Right atrium auricular region (tissue), 2 donors: ENCODE data around the gene ESR2. TPM values are rescaled to one million over a fixed set of nuclear protein-coding genes. Genes with fewer than 3 reads are reported as not detected.

Experiments
- DNase-seq: peaks from one replicate; pipeline ENCODE4 v3.0.0-alpha.2; 2019; ENCODE audit warnings: low spot score
- H3K27ac ChIP-seq, 2 donors: fragments of 200-600 bp; sonication (generic); 1 replicate in 1 of 2; 2 replicates in 1 of 2; pipeline ENCODE4 v1.5.1; 2016 to 2019
- H3K27me3 ChIP-seq, 2 donors: fragments of 200-600 bp; sonication (generic); one replicate each; pipeline versions ENCODE4 v1.5.1 to v1.6.0; 2017 to 2019
- H3K36me3 ChIP-seq: fragments of 200-600 bp; sonication (generic); one replicate; pipeline ENCODE4 v1.5.1; 2016
- H3K4me1 ChIP-seq, 2 donors: fragments of 200-600 bp; sonication (generic); one replicate each; pipeline versions ENCODE4 v1.5.1 to v1.6.0; 2017 to 2019
- H3K4me3 ChIP-seq, 2 donors: fragments of 200-600 bp; sonication (generic); 1 replicate in 1 of 2; 2 replicates in 1 of 2; pipeline ENCODE4 v1.5.1; 2017 to 2019; ENCODE audit warnings: mild to moderate bottlenecking in 1 of 2, moderate library complexity in 1 of 2
- H3K9me3 ChIP-seq, 2 donors: fragments of 200-600 bp; sonication (generic); one replicate each; pipeline ENCODE4 v1.5.1; 2019
- total RNA-seq, 2 donors: library from RNA; depleted of rRNA; stranded (reverse); fragments of >200 nt; gene quantifications; one replicate each; pipeline ENCODE4 v1.1.0, GENCODE V29; 2016
- TF ChIP-seq, protein P1 (sequence below), 2 donors: fragments of 200-600 bp; sonication (generic); IDR thresholded peaks; one replicate each; pipeline ENCODE4 v1.5.1; 2019; ENCODE audit warnings: antibody characterized with exemption in 2 of 2

Gene ESR2
- total RNA-seq, 2 donors from 2014 or later: 0.20 to 0.30 TPM

DNA sequence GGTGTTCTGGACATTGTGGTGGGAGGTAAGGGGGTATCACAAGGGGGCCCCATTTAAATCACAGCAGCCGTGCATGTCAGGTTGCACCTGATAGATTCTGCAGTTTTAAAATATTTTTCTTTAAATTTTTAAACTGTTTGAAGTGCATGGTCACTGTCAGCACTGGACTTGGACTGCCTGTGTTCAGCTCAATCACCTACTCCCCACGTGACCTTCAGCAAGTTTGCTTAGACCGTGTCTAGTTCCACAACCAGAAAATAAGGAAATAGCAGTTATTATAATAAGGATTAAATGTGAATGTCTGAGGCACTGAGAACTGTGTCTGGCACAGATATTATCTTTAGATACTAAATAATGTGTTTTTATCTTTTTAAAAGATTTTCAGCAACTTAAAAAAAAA is 64.7 kb downstream of the ESR2 start:
- H3K9me3 ChIP-seq: no peaks in the 10 kb centered on the region
- no peaks in the 10 kb centered on the region for H3K4me1 ChIP-seq
- no peaks in the 10 kb centered on the region for H3K27me3 ChIP-seq
- peaks cover 53% of the 10 kb centered on the region for H3K36me3 ChIP-seq
- H3K4me3 ChIP-seq: no peak overlapping the region
- no peak for DNase-seq
- no peak overlapping the region for H3K27ac ChIP-seq
- TF ChIP-seq, protein P1, sequence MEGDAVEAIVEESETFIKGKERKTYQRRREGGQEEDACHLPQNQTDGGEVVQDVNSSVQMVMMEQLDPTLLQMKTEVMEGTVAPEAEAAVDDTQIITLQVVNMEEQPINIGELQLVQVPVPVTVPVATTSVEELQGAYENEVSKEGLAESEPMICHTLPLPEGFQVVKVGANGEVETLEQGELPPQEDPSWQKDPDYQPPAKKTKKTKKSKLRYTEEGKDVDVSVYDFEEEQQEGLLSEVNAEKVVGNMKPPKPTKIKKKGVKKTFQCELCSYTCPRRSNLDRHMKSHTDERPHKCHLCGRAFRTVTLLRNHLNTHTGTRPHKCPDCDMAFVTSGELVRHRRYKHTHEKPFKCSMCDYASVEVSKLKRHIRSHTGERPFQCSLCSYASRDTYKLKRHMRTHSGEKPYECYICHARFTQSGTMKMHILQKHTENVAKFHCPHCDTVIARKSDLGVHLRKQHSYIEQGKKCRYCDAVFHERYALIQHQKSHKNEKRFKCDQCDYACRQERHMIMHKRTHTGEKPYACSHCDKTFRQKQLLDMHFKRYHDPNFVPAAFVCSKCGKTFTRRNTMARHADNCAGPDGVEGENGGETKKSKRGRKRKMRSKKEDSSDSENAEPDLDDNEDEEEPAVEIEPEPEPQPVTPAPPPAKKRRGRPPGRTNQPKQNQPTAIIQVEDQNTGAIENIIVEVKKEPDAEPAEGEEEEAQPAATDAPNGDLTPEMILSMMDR (IDR thresholded peaks at IDR 0.05): no peak

DNA sequence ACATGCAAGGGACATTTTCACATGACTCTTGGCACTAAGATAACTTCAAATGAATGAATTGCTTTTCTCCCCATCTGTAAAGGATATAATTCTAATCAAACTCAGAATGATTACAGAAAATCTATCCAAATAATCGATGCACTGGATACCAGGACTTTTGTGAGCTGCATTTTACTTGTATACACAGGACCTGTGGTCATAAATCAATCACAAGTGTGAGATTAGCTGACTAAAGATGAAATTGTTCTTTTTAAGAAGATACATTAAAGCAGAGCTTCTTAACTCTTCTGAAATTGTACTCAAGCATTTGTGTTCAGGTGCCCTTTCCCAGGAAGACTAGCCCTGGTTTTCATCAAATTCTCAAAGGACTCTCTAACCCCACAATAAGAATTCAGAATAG is 66.3 kb downstream of the ESR2 start:
- no peaks in the 10 kb centered on the region for H3K27me3 ChIP-seq
- no peak overlapping the region for H3K4me3 ChIP-seq
- DNase-seq: no peak
- H3K4me1 ChIP-seq: no peaks in the 10 kb centered on the region
- H3K27ac ChIP-seq: no peak overlapping the region
- TF ChIP-seq, protein P1 (IDR thresholded peaks at IDR 0.05): no peak
- H3K9me3 ChIP-seq: no peaks in the 10 kb centered on the region
- H3K36me3 ChIP-seq: peaks cover 70% of the 10 kb centered on the region

DNA sequence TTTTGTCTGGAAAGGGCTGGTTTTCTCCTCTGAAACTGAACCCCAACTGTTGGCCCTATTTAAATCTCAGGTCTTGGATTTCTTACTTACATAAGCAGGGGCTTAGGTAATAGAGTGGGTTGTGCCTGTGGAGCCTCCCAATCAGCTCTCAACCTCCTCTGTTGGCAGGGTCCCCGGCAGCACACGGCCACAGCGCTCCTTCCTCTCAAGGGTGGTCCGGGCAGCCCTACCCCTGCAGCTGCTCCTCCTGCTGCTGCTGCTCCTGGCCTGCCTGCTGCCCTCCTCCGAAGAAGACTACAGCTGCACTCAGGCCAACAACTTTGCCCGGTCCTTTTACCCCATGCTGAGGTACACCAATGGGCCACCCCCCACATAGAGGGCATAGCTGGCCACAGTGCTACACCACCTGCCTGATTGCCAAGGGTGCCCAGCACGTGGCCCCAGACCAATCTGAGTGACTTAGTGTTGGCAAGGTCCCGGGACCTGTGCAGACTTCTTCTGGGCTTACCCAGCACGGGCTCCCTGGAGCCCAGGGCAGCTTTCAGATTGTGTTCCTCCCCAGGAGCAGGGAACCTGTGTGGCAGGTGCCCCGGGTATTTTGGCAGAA is 68.9 kb downstream of the ESR2 start:
- no peak for DNase-seq
- Histone ChIP-seq H3K4me1 (peaks cover 0 to 12% of the 10 kb centered on the region in 2 donors), H3K9me3 (no peaks in the 10 kb centered on the region), H3K36me3 (peaks cover 90% of the 10 kb centered on the region), H3K4me3 (no peak overlapping the region), H3K27ac (no peak overlapping the region), H3K27me3 (no peaks in the 10 kb centered on the region)
- TF ChIP-seq, protein P1 (IDR thresholded peaks at IDR 0.05): no peak

DNA sequence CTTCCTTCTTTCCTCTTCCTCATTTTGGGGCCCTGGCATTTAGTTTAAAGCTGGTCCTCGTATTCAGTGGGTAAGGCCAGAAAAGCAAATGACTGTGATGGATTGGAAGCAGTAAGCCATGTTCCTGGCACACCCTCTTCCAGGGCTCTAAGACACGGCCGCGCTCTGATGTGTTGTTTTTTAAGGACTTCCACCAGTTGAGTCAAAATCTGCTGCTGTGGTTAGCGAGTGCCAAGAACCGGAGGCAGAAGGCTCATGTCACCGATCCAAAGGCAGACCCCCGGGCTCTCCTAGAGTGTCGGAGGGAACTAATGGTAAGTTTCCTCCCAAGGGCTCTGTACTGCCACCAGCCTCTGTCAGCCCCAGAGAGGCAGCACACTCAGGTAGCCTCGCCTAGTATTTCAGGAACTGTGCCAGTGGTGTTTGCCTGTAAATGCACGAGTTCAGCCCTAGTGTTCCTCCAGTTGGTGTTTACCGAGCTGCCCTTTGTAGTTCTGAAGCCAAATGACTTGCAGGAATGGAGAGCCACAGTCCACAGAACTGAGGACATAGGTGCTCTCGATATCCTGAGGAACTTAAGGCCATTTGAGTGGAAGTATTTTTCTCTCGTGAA is 72.7 kb downstream of the ESR2 start:
- Histone ChIP-seq H3K9me3 (no peaks in the 10 kb centered on the region), H3K36me3 (peaks cover 78% of the 10 kb centered on the region), H3K27ac (peak overlapping the region; percentile 86 to 90), H3K27me3 (no peaks in the 10 kb centered on the region), H3K4me3 (no peak overlapping the region), H3K4me1 (peaks cover 3 to 45% of the 10 kb centered on the region in 2 donors)
- TF ChIP-seq, protein P1 (IDR thresholded peaks at IDR 0.05): no peak
- no peak for DNase-seq

DNA sequence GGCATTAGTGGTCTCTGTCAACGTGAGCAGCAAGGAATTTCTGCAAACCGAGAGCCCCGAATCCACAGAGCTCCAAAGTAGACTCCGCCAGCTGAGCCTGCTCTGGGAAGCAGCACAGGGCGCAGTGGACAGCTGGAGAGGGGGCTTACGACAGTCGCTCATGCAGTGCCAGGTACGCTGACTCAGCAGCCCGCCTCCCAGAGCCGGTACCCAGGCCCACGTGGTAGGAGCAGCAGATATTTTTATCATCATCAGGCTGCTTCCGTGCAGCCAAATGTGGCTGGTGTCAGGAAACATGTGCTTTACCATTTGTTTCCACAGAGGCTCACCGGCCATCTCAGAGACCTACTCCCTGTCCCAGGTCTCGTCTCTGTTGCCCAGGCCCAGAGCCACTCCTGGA is 73.7 kb downstream of the ESR2 start:
- peaks cover 75% of the 10 kb centered on the region for H3K36me3 ChIP-seq
- H3K4me3 ChIP-seq: no peak overlapping the region
- peak overlapping the region; percentile 86 to 90 for H3K27ac ChIP-seq
- peaks cover 3 to 52% of the 10 kb centered on the region in 2 donors for H3K4me1 ChIP-seq
- H3K27me3 ChIP-seq: no peaks in the 10 kb centered on the region
- TF ChIP-seq, protein P1 (IDR thresholded peaks at IDR 0.05): no peak
- H3K9me3 ChIP-seq: no peaks in the 10 kb centered on the region
- DNase-seq: no peak
